ENCODE measurements around the gene ERFE.

The ERFE gene

GRCh38 chr2:238157506-238158017 lies 1.2 kb upstream of the ERFE start:
- DNase-seq: no peak

DNA sequence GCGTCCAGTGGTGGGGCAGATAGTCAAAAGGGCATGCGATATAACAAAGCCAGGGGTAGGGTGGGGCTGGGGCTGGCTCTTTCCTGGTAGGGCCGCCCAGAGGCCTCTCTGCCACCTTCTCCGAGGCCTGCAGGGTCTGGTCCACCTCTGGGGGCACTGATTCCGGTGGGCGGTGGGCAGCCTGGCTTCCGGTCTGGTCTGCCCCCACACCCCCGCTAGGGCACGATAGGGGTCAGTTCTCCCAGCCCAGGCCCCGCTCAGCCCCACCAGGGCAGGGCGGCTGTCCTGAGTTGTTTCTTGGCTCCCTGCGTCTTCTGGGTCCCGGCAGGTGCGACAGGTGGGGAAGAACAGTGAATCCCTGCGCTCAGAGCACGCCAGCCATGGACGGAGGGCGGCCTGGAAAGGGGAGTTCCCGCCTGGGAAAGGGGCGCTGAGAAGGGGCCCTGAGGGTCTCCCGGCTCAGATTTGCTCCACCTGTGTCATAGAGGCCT lies 707 bp upstream of the ERFE start:
- DNase-seq: no peak

- no peak for DNase-seq
These were observed 335 bp downstream of the ERFE start for GRCh38 chr2:238159071-238159539.

DNA sequence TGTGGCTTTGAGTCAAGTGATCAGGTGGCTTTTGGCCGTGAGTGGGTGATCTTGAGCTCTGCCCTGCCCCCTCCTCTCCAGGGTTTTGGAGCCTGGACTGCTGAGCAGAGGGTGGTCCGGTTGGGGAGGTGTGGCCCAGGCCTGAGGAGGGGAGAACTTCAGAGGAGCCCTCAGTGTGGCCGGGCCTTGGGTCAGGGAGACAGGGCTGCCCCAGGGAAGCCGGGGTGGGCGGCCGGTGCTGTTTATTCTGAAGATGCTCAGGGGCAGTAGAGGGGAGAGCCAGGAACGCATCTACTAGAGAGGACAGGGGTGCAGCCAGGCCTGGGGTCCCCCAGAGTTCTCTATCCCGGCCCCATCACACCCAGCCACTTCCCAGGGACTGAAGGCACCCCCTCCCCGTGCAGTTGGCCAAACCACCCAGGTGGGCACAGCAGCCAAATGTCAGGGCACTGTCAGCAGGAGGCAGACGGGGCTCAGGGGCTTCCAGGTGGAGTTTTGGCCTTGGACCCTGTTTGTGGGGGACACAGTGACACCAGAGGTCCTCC lies 963 bp downstream of the ERFE start:
- DNase-seq: no peak

GRCh38 chr2:238160206-238161129 lies 1.7 kb downstream of the ERFE start:
- no peak for DNase-seq

GRCh38 chr2:238161291-238162051 lies 2.7 kb downstream of the ERFE start:
- no peak for DNase-seq

DNA sequence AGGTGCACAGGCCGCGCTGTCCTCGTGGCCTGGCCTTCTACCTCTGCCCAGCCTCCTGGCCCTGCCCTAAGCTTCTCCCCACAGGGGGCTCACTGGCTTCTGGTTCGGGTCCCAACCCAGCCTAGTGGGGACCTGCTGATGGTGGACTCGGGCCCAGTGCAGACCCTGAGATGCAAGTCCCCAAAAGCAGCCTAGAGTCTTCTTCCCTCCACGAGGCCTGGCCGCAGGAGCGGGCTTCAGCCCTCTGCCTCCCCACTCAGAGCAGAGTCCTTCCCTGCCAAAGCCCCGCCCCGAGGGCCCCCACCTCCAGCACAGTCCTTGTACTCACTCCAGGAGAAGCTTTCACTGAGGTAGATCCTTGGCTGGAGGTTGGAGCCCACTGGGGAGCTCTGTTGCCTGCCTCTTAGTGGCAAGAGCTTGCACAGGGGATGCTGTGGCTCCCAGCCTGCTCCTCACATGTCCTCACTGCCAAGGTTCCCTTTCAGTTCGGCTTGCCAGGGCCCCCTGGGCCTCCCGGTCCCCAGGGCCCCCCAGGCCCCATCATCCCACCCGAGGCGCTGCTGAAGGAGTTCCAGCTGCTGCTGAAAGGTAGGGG lies 3.6 kb downstream of the ERFE start:
- no peak for DNase-seq

GRCh38 chr2:238162846-238163441 lies 4.2 kb downstream of the ERFE start:
- no peak for DNase-seq

DNA sequence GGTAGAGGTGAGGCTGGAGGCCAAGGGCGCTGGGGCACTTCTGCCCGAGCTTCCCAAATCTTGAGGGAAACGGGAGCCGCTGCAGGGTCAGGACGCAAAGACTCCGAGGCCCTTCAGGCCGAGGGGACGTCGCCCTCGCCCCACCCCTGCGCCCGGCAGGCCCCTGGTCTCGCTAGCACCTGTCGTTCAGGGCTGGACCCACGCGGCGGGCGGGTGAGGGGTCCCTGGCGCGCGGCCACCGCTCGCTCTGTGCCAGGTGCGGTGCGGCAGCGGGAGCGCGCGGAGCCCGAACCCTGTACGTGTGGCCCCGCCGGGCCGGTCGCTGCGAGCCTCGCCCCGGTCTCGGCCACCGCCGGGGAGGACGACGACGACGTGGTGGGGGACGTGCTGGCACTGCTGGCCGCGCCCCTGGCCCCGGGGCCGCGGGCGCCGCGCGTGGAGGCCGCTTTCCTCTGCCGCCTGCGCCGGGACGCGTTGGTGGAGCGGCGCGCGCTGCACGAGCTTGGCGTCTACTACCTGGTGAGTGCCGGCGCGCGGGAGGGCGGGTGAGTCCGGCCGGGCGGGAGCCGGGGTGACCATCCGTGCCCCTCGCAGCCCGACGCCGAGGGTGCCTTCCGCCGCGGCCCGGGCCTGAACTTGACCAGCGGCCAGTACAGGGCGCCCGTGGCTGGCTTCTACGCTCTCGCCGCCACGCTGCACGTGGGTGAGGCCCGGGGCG lies 4.9 kb downstream of the ERFE start:
- DNase-seq: no peak

DNA sequence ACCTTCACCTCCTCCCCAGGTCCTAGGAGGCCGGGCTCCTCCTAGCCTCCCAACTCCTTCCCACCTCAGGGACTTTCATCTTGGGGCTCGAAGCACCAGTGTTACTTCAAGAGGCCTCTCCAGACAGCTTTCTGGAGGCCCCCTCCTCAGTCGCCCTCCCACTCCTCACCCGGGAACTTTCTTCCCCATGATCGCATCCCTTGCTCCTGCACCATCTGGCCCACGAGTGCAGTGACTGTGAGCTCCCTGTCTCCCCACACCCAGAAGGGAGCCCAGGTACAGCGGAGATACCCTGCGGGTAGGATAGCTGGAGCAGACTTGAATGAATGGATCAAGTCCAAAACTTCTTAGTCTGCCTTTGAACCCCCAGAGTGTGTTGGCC lies 6.1 kb downstream of the ERFE start:
- DNase-seq: no peak

DNA sequence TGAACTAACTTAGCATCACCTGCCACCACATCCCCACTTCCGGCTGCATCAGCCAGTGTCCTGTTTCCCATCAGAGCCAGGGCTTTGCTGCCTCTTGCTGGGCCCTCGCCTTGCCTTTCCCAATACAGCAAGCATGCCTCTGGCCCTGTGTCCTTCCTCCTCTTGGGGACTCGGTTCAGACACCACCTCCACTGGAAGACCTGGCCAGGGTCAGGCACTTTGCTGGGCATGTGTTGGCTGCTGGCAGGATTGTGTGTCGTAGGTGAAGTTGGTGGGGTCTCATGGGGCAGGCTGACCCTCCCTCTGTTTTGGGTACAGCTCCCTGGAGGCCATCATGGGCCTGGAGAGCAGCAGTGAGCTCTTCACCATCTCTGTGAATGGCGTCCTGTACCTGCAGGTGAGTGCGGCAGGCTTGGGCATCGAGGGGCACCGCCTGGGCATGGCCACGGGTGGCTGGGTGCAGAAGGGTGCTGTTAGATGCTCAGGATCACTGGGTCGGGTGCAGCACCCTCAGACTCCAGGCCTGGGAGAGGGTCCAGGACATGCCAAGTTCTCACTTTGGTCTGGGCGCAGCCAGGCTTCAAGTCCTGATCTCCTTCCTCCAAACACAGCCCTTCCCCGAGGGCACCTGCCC lies 6.6 kb downstream of the ERFE start:
- no peak for DNase-seq

- DNase-seq: no peak
These were observed 7.9 kb downstream of the ERFE start for GRCh38 chr2:238166391-238167343.

- no peak for DNase-seq
These were observed 8.6 kb downstream of the ERFE start for GRCh38 chr2:238167344-238167715.

DNA sequence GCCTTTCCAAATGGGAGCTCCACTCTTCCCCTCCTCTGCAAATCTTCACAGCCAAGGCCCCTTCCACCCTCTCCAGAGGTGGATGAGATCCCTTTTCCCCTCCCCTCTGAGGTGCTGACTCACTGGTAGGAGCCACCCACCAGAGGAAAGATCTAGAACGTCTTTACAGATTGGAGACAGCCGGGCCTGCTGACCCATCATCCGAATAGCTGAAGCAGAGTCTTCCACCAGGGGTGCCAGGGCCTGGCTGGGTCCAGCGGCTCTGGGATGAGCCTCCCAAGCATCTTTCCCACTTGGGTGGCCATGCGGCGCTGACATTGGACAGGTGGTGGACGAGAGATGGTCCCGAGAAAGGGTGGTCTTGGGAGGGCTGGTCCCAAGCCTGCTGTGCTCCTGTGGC lies 9.0 kb downstream of the ERFE start:
- DNase-seq: no peak

DNA sequence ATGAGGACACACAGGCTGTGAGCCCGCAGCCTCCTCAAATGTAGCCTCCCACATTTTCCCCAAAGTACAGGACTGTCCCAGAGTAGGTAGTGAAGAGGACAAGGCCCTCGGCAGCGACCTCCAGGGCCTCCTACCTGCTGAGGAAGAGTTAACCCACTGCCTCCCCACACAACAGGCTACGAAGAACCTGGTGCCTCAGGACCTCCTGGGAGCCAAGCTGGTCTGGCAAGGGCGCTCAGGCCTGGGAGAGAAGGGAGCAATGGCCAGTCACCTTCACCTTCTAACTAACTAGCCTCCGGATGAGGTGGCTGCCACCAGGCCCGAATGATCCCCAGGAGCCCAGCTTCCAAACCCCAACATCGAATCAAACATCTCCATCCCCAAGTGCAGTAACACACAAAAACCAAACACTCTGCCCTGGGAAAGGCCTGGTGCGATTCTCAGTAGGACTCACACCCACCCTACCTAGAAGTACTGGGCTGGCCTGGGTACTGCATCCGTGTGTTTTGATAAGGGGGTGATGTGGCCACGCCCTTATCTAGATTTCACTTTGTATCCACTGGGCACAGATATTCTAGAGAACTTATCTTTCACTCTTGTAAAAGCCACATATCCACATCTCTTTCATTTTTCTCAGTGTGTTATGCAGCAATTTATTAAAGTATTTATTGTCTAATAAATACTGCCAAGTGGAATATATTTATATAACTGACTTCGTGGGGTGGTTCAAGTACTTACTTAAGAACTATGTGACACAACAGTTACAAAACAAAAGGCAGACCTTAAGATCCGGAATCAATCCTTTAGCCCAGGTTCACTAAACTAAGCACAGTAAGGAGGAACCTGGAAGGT lies 9.7 kb downstream of the ERFE start:
- DNase-seq: no peak

GRCh38 chr2:238169048-238169707 lies 10.4 kb downstream of the ERFE start:
- DNase-seq: no peak

- no peak for DNase-seq
These were observed 11.0 kb downstream of the ERFE start for GRCh38 chr2:238169708-238170251.

DNA sequence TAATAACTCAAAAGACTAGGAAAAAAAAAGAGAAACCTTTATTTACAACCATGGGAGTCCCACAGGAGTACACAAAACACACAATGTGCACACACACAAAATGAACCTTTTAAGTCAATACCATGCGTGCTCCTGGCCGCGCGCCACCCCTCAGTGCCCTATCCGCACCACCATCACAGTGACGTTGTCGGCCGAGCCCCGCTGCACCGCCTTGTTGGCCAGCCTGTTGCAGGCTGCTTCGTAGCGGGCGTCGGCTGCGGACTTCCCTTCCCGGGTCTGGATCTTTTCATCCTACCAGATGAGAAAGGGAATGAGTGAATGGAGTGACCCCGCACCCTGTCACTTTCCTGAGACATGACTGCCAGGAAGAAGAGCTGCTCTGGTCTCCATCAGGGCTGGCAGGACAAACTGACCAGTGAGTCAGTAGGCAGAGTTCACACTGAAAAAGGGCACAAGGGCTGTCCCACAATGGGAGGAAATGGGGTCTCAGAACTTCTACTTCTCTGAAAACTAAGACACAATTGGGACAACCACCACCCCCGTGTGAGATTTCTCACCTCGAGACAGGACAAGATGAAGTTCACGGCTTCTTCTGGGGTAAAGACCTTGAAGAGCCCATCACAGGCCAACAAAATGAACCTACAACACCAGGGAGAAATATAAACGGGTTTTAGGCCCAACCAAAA lies 11.8 kb downstream of the ERFE start:
- no peak for DNase-seq
